Body of pancreas (tissue), 4 donors: ENCODE data around the gene DNASE1L3. TPM values are rescaled to one million over a fixed set of nuclear protein-coding genes. Genes with fewer than 3 reads are reported as not detected.

Experiments used
- ATAC-seq: fragments of 150-250 bp; one replicate; pipeline ENCODE4 v1.9.1; 2016
- DNase-seq, 4 donors: peaks; one replicate each; pipeline ENCODE4 v3.0.0-alpha.2; 2019
- H3K27ac ChIP-seq, 4 donors: fragments of 200-600 bp; sonication (generic); 1 replicate in 3 of 4; 2 replicates in 1 of 4; pipeline versions ENCODE4 v1.5.1 to v1.6.1; 2016 to 2019; ENCODE audit warnings: mild to moderate bottlenecking in 1 of 4, mixed read lengths in 1 of 4, moderate library complexity in 1 of 4
- H3K27me3 ChIP-seq, 2 donors: fragments of 200-600 bp; sonication (generic); one replicate each; pipeline ENCODE4 v1.6.0; 2016; ENCODE audit warnings: mild to moderate bottlenecking in 1 of 2
- H3K36me3 ChIP-seq, 2 donors: fragments of 200-600 bp; sonication (generic); replicated peaks in 1 of 2; 2 replicates each; pipeline ENCODE4 v1.5.1; 2016; ENCODE audit warnings: low read depth in 2 of 2; ENCODE audit not compliant: insufficient read depth in 1 of 2
- H3K4me1 ChIP-seq: fragments of 200-600 bp; sonication (generic); one replicate; pipeline ENCODE4 v1.6.0; 2016
- H3K4me3 ChIP-seq, 2 donors: fragments of 200-600 bp; sonication (generic); 1 replicate in 1 of 2; 2 replicates in 1 of 2; pipeline ENCODE4 v1.5.1; 2016 to 2019
- H3K9me3 ChIP-seq, 3 donors: fragments of 200-600 bp; sonication (generic); 1 replicate in 2 of 3; 2 replicates in 1 of 3; pipeline ENCODE4 v1.5.1; 2016
- CTCF ChIP-seq, 7 experiments: fragments of 450-650 bp in 4 of 7; fragments of 200-600 bp in 3 of 7; sonication (generic) in 3 of 7; IDR thresholded peaks; one replicate each; pipeline ENCODE4 v1.5.1; 2016 to 2019; ENCODE audit warnings: antibody characterized with exemption in 7 of 7
- POLR2A ChIP-seq, 3 donors: fragments of 450-650 bp; IDR thresholded peaks; one replicate each; pipeline ENCODE4 v1.6.1; 2016; ENCODE audit warnings: antibody characterized with exemption in 3 of 3, mild to moderate bottlenecking in 2 of 3
- WGBS, 2 donors: methylation state at CpG; one replicate each; pipeline ENCODE4 v1.1.5; 2017; 5-methylcytosine and 5-hydroxymethylcytosine counted together
- intact Hi-C: fragments of 100-400 bp; cut with DNase I; formaldehyde crosslinking; loops from one replicate; pipeline ENCODE4 v1.15.1; 2023
- total RNA-seq, 2 donors: library from RNA; depleted of rRNA; stranded (reverse); fragments of >200 nt; gene quantifications; one replicate each; pipeline ENCODE4 v1.1.0, GENCODE V29; 2016

DNASE1L3 gene
- total RNA-seq, 2 donors from 2014 or later: 2.1 TPM; not detected in 1

- Histone ChIP-seq H3K36me3 (peaks cover 0 to 9% of the 10 kb centered on the region in 2 donors), H3K9me3 (no peaks in the 10 kb centered on the region), H3K27ac (peak overlapping the region in 3 of 4 donors; percentile 7 to 88 (median 26)), H3K4me1 (peaks cover 55% of the 10 kb centered on the region), H3K4me3 (no peak overlapping the region), H3K27me3 (no peaks in the 10 kb centered on the region)
- peak; percentile 69 to 91 (median 79) for TF ChIP-seq CTCF (IDR thresholded peaks at IDR 0.05)
- TF ChIP-seq POLR2A (IDR thresholded peaks at IDR 0.05): no peak
- no peak for ATAC-seq
- intact Hi-C loops: no loop called here
- 91 to 92% methylated on average over 12 to 14 of the region's 16 CpGs for WGBS, 2 donors
- DNase-seq: peak; percentile 68 to 81 (median 74)
These were observed 43.1 kb downstream of the DNASE1L3 start for GRCh38 chr3:58167431-58168351.

- peaks cover 71% of the 10 kb centered on the region for H3K4me1 ChIP-seq
- TF ChIP-seq CTCF (IDR thresholded peaks at IDR 0.05) (peak in 1 of 7 experiments; percentile 4), POLR2A (IDR thresholded peaks at IDR 0.05) (peak in 2 of 3 donors; percentile 41 to 49)
- ATAC-seq (peak; percentile 43), DNase-seq (peak; percentile 62 to 75 (median 73))
- H3K27me3 ChIP-seq: no peaks in the 10 kb centered on the region
- H3K9me3 ChIP-seq: no peaks in the 10 kb centered on the region
- intact Hi-C loops: no loop called here
- H3K4me3 ChIP-seq: no peak overlapping the region
- 38% methylated on average over 10 to 16 of the region's 16 CpGs for WGBS, 2 donors
- H3K36me3 ChIP-seq: peaks cover 0 to 5% of the 10 kb centered on the region in 2 donors
- H3K27ac ChIP-seq: peak overlapping the region; percentile 88 to 97 (median 94)
These were observed 45.6 kb downstream of the DNASE1L3 start for GRCh38 chr3:58164906-58165821.

GRCh38 chr3:58164199-58164879, 46.4 kb downstream of the DNASE1L3 start:
- DNase-seq (peak; percentile 92 to 97 (median 96)), ATAC-seq (peak; percentile 87)
- intact Hi-C loops: no loop called here
- H3K4me1 ChIP-seq: peaks cover 76% of the 10 kb centered on the region
- peak overlapping the region; percentile 88 to 97 (median 94) for H3K27ac ChIP-seq
- H3K9me3 ChIP-seq: no peaks in the 10 kb centered on the region
- H3K4me3 ChIP-seq: no peak overlapping the region
- peak in 2 of 3 donors; percentile 71 to 73 for TF ChIP-seq POLR2A (IDR thresholded peaks at IDR 0.05)
- no peak for TF ChIP-seq CTCF (IDR thresholded peaks at IDR 0.05)
- peaks cover 0 to 2% of the 10 kb centered on the region in 2 donors for H3K36me3 ChIP-seq
- no peaks in the 10 kb centered on the region for H3K27me3 ChIP-seq
- WGBS, 2 donors: 24 to 33% methylated on average over 9 to 12 of the region's 12 CpGs

- peaks cover 77% of the 10 kb centered on the region for H3K4me1 ChIP-seq
- no peak for ATAC-seq
These were observed 47.5 kb downstream of the DNASE1L3 start for GRCh38 chr3:58163234-58163633.

More at GRCh38 chr3:58163234-58163633, 47.5 kb downstream of the DNASE1L3 start:
- intact Hi-C loops: no loop called here
- DNase-seq: no peak
- Histone ChIP-seq H3K9me3 (no peaks in the 10 kb centered on the region), H3K27me3 (no peaks in the 10 kb centered on the region), H3K27ac (peak overlapping the region; percentile 88 to 97 (median 94)), H3K4me3 (no peak overlapping the region), H3K36me3 (no peaks in the 10 kb centered on the region)
- 69 to 71% methylated on average over 12 to 14 of the region's 14 CpGs for WGBS, 2 donors
- TF ChIP-seq CTCF (IDR thresholded peaks at IDR 0.05): no peak
- TF ChIP-seq POLR2A (IDR thresholded peaks at IDR 0.05): no peak
